Endothelial cell of umbilical vein (primary cell): ENCODE data around the gene WDR4. TPM values are rescaled to one million over a fixed set of nuclear protein-coding genes. Genes with fewer than 3 reads are reported as not detected.

Experiments
- BruUV-seq: library from RNA; stranded (reverse); fragments of 400-500 nt; replicated peaks from 2 replicates; lab custom pipeline; 2021; lab: Mats Ljungman, UMichigan
- CTCF ChIA-PET: fragments of 300-600, 350-600 bp; sonication (Branson Sonifier 250); formaldehyde crosslinking; loops from one replicate; lab custom pipeline; 2021; ENCODE audit warnings: antibody characterized with exemption, inconsistent platforms; lab: Charles Lee
- POLR2A ChIA-PET: fragments of 300-600, 350-600 bp; sonication (Branson Sonifier 250); formaldehyde crosslinking; loops from one replicate; lab custom pipeline; 2021; ENCODE audit warnings: antibody characterized with exemption, inconsistent platforms; lab: Charles Lee
- DNase-seq: peaks from one replicate; pipeline ENCODE4 v3.0.0-alpha.2; 2011; ENCODE audit warnings: low read depth, low spot score
- FAIRE-seq: peaks from 2 replicates; lab custom pipeline; 2011; peaks lifted over from hg19 to GRCh38; lab: Jason Lieb, UNC
- H2AFZ ChIP-seq: 2 replicates; pipeline ENCODE4 v1.6.0; 2012; ENCODE audit warnings: low read depth, low read length, control low read depth, inconsistent platforms
- H3K27ac ChIP-seq: 2 replicates; pipeline ENCODE4 v1.5.1; 2011; ENCODE audit warnings: low read depth, mild to moderate bottlenecking, control low read depth, low read length, moderate library complexity; ENCODE audit not compliant: insufficient read depth
- H3K27me3 ChIP-seq, 2 experiments: 2 replicates each; pipeline versions ENCODE4 v1.6.0 to v1.6.1; 2011; ENCODE audit warnings: low read length in 2 of 2, mixed read lengths in 1 of 2; ENCODE audit not compliant: control insufficient read depth in 2 of 2, insufficient read depth in 2 of 2
- H3K36me3 ChIP-seq, 2 experiments: 2 replicates in 1 of 2; 3 replicates in 1 of 2; pipeline ENCODE4 v1.5.1; 2011; ENCODE audit warnings: low read length in 2 of 2, mild to moderate bottlenecking in 1 of 2, moderate library complexity in 1 of 2; ENCODE audit not compliant: control insufficient read depth in 2 of 2, insufficient read depth in 2 of 2; ENCODE audit errors: extremely low read depth in 1 of 2
- H3K4me1 ChIP-seq: 3 replicates; pipeline ENCODE4 v1.5.1; 2011; ENCODE audit warnings: mild to moderate bottlenecking, low read length; ENCODE audit not compliant: control insufficient read depth, insufficient read depth; ENCODE audit errors: extremely low read depth
- H3K4me2 ChIP-seq: 2 replicates; pipeline ENCODE4 v1.6.1; 2011; ENCODE audit warnings: low read length, control low read depth, mixed read lengths; ENCODE audit not compliant: insufficient read depth
- H3K4me3 ChIP-seq, 3 experiments: fragments of 200-600 bp in 1 of 3; sonication (generic), shearing (Covaris generic) in 1 of 3; replicated peaks in 1 of 3; 2 replicates each; pipeline ENCODE4 v1.5.1; 2011 to 2016; ENCODE audit warnings: control low read depth in 3 of 3, low read length in 3 of 3, mild to moderate bottlenecking in 2 of 3, inconsistent platforms in 1 of 3, low read depth in 1 of 3, moderate library complexity in 1 of 3; ENCODE audit not compliant: insufficient read depth in 1 of 3
- H3K79me2 ChIP-seq: 2 replicates; pipeline ENCODE4 v1.6.0; 2012; ENCODE audit warnings: low read length, inconsistent platforms; ENCODE audit not compliant: control insufficient read depth, insufficient read depth
- H3K9ac ChIP-seq: replicated peaks from 2 replicates; pipeline ENCODE3; 2011; ENCODE audit warnings: low read length, control low read depth; ENCODE audit not compliant: insufficient read depth; ENCODE audit errors: extremely low read depth
- H3K9me1 ChIP-seq: replicated peaks from 3 replicates; pipeline ENCODE4 v1.6.0; 2011; ENCODE audit warnings: mild to moderate bottlenecking, low read length; ENCODE audit not compliant: control insufficient read depth, insufficient read depth; ENCODE audit errors: extremely low read depth
- H3K9me3 ChIP-seq: replicated peaks from 2 replicates; pipeline ENCODE4 v1.5.1; 2012; ENCODE audit warnings: low read length, inconsistent platforms; ENCODE audit not compliant: control insufficient read depth, insufficient read depth
- H4K20me1 ChIP-seq: replicated peaks from 2 replicates; pipeline ENCODE3; 2011; ENCODE audit warnings: mild to moderate bottlenecking, low read length; ENCODE audit not compliant: control insufficient read depth, insufficient read depth; ENCODE audit errors: extremely low read depth
- EZH2 ChIP-seq: IDR thresholded peaks from 2 replicates; pipeline ENCODE4 v1.6.1; 2012; ENCODE audit warnings: borderline replicate concordance, low read depth, mild to moderate bottlenecking, moderate library complexity, low read length, inconsistent platforms; ENCODE audit not compliant: severe bottlenecking
- FOS ChIP-seq: IDR thresholded peaks from 2 replicates; pipeline ENCODE4 v1.6.1; 2011; ENCODE audit warnings: mild to moderate bottlenecking, low read length, moderate library complexity, borderline replicate concordance; ENCODE audit not compliant: insufficient read depth
- GATA2 ChIP-seq: IDR thresholded peaks from 2 replicates; pipeline ENCODE4 v1.7.0; 2011; ENCODE audit warnings: low read depth, mild to moderate bottlenecking, moderate library complexity, mixed read lengths, low read length; ENCODE audit not compliant: insufficient read length, insufficient read depth
- JUN ChIP-seq: IDR thresholded peaks from 2 replicates; pipeline ENCODE4 v1.6.1; 2011; ENCODE audit warnings: borderline replicate concordance, low read depth; ENCODE audit not compliant: insufficient read length, insufficient read depth
- MYC ChIP-seq: IDR thresholded peaks from one replicate; pipeline ENCODE4 v1.6.1; 2011; ENCODE audit warnings: mild to moderate bottlenecking, low read depth, low read length
- POLR2A ChIP-seq: IDR thresholded peaks from 2 replicates; pipeline ENCODE4 v1.6.1; 2012; ENCODE audit warnings: low read depth, mild to moderate bottlenecking, control low read depth, low read length
- POLR2AphosphoS5 ChIP-seq: IDR thresholded peaks from 2 replicates; pipeline ENCODE4 v1.6.1; 2012; ENCODE audit warnings: low read depth, mild to moderate bottlenecking, control low read depth, low read length, moderate library complexity; ENCODE audit not compliant: insufficient read depth
- dilution Hi-C: fragments of 300-500 bp; cut with MboI; formaldehyde crosslinking; loops from one replicate; pipeline ENCODE4 v1.15.0; 2019; ENCODE audit warnings: low sequenced_read_pairs; ENCODE audit not compliant: extremely low pct_ligation_motif_present
- intact Hi-C: fragments of 100-400 bp; cut with micrococcal nuclease; formaldehyde crosslinking; loops from one replicate; pipeline ENCODE4 v1.10.0; 2022
- polyA plus RNA-seq, 4 experiments: library from polyadenylated mRNA; depleted of rRNA in 3 of 4; stranded (reverse) in 3 of 4; unstranded in 1 of 4; fragments of >200 nt; gene quantifications; 2 replicates each; pipeline versions ENCODE4 v1.2.1 to v1.2.3, GENCODE V29; 2011 to 2012; ENCODE audit warnings: missing spikeins in 1 of 4
- total RNA-seq: library from RNA; stranded (reverse); gene quantifications from 2 replicates; pipeline ENCODE4 v1.2.3, GENCODE V29; 2021
- TF ChIP-seq, protein P1 (sequence below): IDR thresholded peaks from 2 replicates; pipeline ENCODE4 v1.6.1; 2011; ENCODE audit not compliant: insufficient read depth, insufficient read length
- TF ChIP-seq, protein P2 (sequence below), 2 donors: IDR thresholded peaks; 1 replicate in 1 of 2; 2 replicates in 1 of 2; pipeline ENCODE4 v1.5.1; 2011; ENCODE audit warnings: low read length in 2 of 2, mild to moderate bottlenecking in 2 of 2, moderate library complexity in 2 of 2, control low read depth in 1 of 2, inconsistent platforms in 1 of 2, low read depth in 1 of 2; ENCODE audit not compliant: insufficient read depth in 1 of 2; ENCODE audit errors: extremely low read depth in 1 of 2

The WDR4 gene
- total and polyA plus RNA-seq, 2 donors (not counting 3 experiments of a cell fraction or from before 2014, with no cell fraction given), result 24.5 to 40.0 TPM

DNA sequence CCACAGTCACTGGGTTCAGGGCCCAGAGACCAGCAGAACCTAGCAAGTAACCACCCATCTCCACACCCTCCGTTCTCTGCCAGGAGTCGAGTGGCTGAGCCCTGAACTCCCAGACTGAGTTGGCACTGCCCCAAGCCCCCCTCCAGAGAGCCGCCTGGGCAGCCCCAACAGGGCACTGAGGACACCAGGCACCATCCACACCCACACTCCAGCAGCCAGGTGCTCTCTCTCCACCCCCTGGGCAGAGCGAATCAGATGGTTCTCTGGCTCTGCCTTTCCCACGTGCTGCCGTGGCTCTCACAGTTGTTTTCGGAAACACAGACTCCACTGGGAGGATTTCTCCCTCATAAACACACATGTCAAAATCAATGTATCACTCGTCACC lies 13.6 kb downstream of the WDR4 start:
- dilution Hi-C loops (no loop called here), intact Hi-C loops (no loop called here)
- no peak overlapping the region for H3K9ac ChIP-seq
- TF ChIP-seq, protein P1, sequence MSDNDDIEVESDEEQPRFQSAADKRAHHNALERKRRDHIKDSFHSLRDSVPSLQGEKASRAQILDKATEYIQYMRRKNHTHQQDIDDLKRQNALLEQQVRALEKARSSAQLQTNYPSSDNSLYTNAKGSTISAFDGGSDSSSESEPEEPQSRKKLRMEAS, result no peak
- no peaks in the 10 kb centered on the region for H3K27me3 ChIP-seq
- no TSS peak for BruUV-seq
- FAIRE-seq, result no peak
- no peak overlapping the region for H3K4me2 ChIP-seq
- H3K9me3 ChIP-seq, result no peaks in the 10 kb centered on the region
- no peak overlapping the region for H3K4me3 ChIP-seq
- peaks cover 15 to 18% of the 10 kb centered on the region in 2 experiments for H3K36me3 ChIP-seq
- POLR2A ChIA-PET, result no interaction called here
- no peaks in the 10 kb centered on the region for H4K20me1 ChIP-seq
- peaks cover 16% of the 10 kb centered on the region for H3K4me1 ChIP-seq
- peaks cover 82% of the 10 kb centered on the region for H3K79me2 ChIP-seq
- DNase-seq, result no peak
- H3K27ac ChIP-seq, result no peak overlapping the region
- H3K9me1 ChIP-seq, result no peaks in the 10 kb centered on the region
- H2AFZ ChIP-seq, result no peak overlapping the region
- CTCF ChIA-PET, result no interaction called here

DNA sequence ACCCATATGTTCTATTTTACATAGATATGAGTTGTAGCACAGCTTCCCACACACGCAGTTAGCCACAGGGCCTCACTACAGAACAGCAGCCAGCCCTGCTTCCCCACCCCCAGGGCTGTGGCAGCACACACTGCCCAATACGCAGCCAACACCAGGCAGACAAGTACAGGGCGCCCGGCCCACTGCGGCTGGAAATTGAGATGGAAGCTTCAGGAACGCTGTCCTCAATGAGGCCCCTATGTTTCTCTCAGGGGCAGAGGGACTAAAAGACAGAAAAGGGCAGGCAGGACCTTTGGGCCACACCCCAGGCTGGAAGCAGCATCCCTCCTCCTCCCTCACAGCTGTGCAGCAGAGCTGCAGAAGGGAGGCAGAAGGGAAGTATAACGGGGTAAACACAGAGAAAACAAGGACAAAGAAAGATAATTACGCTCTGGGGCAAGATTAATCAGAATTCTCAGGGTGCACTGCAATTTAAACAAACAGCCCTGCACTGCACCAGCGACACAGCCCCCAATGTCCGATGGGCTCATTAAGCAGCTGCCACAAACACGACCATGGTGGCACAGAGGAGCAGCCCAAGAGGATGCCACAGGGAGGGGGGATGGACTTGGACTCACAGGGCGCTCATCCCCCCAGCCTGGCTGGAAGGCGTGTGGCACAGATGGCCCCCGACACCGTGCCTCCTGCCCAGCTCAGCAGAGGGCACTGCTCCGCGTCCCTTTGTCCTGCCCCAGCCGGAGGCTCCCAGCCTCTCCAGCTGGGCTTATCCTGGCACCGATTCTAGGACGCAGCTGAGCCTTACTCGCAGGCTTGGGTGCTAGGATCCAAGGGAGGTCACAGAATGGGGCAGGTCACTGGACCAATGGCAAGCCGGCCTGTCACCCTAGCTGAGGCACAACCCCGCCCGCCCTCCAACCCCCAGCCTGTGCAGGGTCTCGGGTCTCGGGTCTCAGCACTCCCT lies 14.2 kb downstream of the WDR4 start:
- FAIRE-seq, result no peak
- Histone ChIP-seq H3K27ac (no peak overlapping the region), H4K20me1 (no peaks in the 10 kb centered on the region), H2AFZ (no peak overlapping the region), H3K9me1 (no peaks in the 10 kb centered on the region), H3K4me3 (no peak overlapping the region), H3K27me3 (no peaks in the 10 kb centered on the region), H3K9ac (no peak overlapping the region), H3K36me3 (peaks cover 12 to 19% of the 10 kb centered on the region in 2 experiments), H3K4me1 (peaks cover 16% of the 10 kb centered on the region), H3K4me2 (no peak overlapping the region), H3K79me2 (peaks cover 86% of the 10 kb centered on the region), H3K9me3 (no peaks in the 10 kb centered on the region)
- CTCF ChIA-PET, result no interaction called here
- dilution Hi-C loops, result no loop called here
- BruUV-seq, result no TSS peak
- TF ChIP-seq EZH2 (no peak), FOS (no peak), POLR2A (no peak), JUN (no peak), GATA2 (no peak), POLR2AphosphoS5 (no peak), MYC (no peak)
- TF ChIP-seq, protein P1, result no peak
- TF ChIP-seq, protein P2, sequence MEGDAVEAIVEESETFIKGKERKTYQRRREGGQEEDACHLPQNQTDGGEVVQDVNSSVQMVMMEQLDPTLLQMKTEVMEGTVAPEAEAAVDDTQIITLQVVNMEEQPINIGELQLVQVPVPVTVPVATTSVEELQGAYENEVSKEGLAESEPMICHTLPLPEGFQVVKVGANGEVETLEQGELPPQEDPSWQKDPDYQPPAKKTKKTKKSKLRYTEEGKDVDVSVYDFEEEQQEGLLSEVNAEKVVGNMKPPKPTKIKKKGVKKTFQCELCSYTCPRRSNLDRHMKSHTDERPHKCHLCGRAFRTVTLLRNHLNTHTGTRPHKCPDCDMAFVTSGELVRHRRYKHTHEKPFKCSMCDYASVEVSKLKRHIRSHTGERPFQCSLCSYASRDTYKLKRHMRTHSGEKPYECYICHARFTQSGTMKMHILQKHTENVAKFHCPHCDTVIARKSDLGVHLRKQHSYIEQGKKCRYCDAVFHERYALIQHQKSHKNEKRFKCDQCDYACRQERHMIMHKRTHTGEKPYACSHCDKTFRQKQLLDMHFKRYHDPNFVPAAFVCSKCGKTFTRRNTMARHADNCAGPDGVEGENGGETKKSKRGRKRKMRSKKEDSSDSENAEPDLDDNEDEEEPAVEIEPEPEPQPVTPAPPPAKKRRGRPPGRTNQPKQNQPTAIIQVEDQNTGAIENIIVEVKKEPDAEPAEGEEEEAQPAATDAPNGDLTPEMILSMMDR (IDR thresholded peaks at IDR 0.05; ENCODE audit: extremely low read depth in 1 of 2, insufficient read depth in 1 of 2, low read depth in 1 of 2, low read length in 2 of 2), result no peak
- DNase-seq, result no peak
- intact Hi-C loops, result no loop called here
- POLR2A ChIA-PET, result no interaction called here
